Mesodermal cell (in vitro differentiated cells): ENCODE measurements around the gene CCDC187.

Experiments used
- H3K27ac ChIP-seq: 2 replicates; pipeline ENCODE4 v1.7.0; 2013; ENCODE audit warnings: mild to moderate bottlenecking, low read depth, low read length, moderate library complexity; ENCODE audit not compliant: severe bottlenecking
- H3K36me3 ChIP-seq: 2 replicates; pipeline ENCODE4 v1.7.1; 2013; ENCODE audit warnings: mild to moderate bottlenecking, low read length, moderate library complexity; ENCODE audit not compliant: control insufficient read depth, insufficient read depth
- H3K4me1 ChIP-seq: one replicate; pipeline ENCODE4 v1.7.1; 2013; ENCODE audit warnings: mild to moderate bottlenecking, low read length; ENCODE audit not compliant: insufficient read depth, control insufficient read depth, poor library complexity, severe bottlenecking
- H3K4me3 ChIP-seq: 2 replicates; pipeline ENCODE4 v1.7.0; 2013; ENCODE audit warnings: low read length, control low read depth, mild to moderate bottlenecking; ENCODE audit not compliant: insufficient read depth, poor library complexity, severe bottlenecking; ENCODE audit errors: extremely low read depth
- H3K9me3 ChIP-seq: 2 replicates; pipeline ENCODE4 v1.7.1; 2013; ENCODE audit warnings: mild to moderate bottlenecking, low read length, moderate library complexity; ENCODE audit not compliant: control insufficient read depth
- WGBS, 2 experiments: methylation state at CpG; one replicate each; pipeline ENCODE4 v1.1.5; 2013; ENCODE audit warnings: missing lambda C conversion rate in 2 of 2; ENCODE audit not compliant: insufficient coverage in 2 of 2; 5-methylcytosine and 5-hydroxymethylcytosine counted together

Gene CCDC187

DNA sequence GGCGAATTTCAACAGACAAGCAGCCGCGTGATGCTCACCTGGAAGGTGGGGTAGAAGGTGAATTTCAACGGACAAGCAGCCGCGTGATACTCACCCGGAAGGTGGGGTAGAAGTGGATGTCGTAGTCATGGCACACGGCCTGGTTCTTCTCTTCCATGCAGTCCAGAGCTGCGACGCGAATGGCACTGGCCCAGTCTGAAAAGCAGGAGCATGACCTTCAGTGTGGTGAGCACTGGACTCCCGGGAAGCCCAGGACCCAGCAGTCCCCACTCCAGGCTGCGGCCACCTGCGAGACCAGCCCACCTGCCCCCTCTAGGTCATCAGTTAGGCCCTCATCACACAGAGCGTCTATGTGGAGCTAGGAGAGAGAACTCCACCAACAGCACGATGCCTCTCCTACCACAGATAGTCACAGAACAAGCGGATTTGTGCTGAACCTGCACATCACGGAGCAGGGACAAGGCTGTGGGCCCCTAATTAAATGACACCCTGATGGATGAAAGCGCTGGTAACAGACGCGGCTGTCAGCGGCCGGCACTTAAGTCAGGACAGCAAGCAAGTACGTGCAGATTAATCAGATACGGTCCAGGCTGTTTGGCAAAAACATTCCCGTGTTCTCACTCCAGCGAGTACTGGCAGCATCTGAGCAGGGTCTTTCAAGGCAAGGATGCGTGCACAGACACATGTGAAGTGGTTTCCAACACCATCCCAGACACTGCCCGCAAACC is 77.0 kb downstream of the CCDC187 start:
- 95 to 96% methylated on average over 24 to 28 of the region's 30 CpGs for WGBS, 2 experiments
- no peaks in the 10 kb centered on the region for H3K9me3 ChIP-seq
- H3K27ac ChIP-seq: no peak overlapping the region
- no peak overlapping the region for H3K4me3 ChIP-seq
- peaks cover 13% of the 10 kb centered on the region for H3K4me1 ChIP-seq
- peaks cover 25% of the 10 kb centered on the region for H3K36me3 ChIP-seq

DNA sequence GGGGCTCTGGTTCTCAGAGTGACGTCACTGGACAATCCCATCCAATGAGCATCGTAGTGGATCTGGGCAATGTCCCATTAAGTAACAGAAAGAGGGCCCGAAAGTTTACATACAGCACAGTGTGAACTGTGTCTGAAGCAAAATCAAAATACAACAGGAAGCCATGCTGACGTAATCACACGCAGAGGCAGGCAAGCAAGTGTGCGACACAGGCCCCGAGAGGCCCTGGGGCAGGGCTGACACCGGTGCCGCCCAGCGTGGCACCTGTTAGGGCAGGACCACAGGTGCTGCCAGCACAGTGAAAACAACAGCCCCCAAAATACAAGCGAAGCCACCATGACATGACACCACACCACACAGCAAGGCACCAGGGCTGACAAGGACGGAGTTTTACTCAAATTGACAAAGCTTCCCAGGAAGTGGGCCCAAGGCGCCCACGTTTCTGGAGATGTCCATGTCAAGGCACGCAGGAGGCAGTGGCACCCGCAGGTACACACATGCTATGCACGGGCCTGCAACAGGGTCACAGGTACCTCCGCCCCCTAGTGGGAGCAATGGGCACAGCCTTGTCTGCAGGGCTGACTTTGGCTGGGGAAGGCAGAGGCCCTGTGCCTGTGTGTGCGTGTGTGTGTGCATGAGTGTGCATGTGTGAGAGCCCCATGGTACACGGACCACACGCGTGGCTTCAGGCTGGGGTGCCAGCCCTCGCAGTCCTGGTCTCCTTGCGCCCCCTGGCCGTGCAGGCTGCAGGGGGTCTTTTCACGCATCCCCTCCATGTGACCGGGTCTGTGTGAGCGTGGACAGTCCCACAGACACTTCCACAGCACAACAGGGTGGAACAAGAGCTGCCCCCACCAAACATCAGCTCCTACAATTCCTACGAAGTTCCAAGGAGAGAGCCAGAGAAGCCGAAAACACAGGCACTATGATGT is 77.9 kb downstream of the CCDC187 start:
- 80% methylated on average over 25 to 28 of the region's 30 CpGs for WGBS, 2 experiments
- no peaks in the 10 kb centered on the region for H3K9me3 ChIP-seq
- no peak overlapping the region for H3K27ac ChIP-seq
- no peak overlapping the region for H3K4me3 ChIP-seq
- peaks cover 20% of the 10 kb centered on the region for H3K36me3 ChIP-seq
- peaks cover 13% of the 10 kb centered on the region for H3K4me1 ChIP-seq

DNA sequence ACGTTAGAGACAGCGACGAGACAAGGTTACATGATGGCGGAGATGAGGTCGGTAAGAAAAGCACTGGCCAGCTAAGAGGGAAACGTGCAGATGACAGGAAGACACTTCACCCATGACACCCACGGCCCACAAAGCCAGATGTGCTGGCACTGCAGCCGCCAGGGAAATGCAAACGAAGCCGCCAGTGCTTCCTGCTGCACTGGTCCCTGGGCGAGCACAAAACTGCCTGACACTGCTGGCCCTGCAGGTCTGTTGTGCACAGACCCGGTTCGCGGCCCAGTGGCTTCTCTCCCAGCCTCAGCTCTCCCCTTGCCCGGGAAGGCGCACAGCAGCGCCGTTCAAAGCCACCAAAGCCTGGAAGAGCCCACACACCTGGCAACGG is 78.5 kb downstream of the CCDC187 start:
- Histone ChIP-seq H3K27ac (no peak overlapping the region), H3K9me3 (no peaks in the 10 kb centered on the region), H3K4me3 (no peak overlapping the region), H3K4me1 (peaks cover 18% of the 10 kb centered on the region), H3K36me3 (peaks cover 17% of the 10 kb centered on the region)
- 92 to 95% methylated on average over 17 to 19 of the region's 19 CpGs for WGBS, 2 experiments

DNA sequence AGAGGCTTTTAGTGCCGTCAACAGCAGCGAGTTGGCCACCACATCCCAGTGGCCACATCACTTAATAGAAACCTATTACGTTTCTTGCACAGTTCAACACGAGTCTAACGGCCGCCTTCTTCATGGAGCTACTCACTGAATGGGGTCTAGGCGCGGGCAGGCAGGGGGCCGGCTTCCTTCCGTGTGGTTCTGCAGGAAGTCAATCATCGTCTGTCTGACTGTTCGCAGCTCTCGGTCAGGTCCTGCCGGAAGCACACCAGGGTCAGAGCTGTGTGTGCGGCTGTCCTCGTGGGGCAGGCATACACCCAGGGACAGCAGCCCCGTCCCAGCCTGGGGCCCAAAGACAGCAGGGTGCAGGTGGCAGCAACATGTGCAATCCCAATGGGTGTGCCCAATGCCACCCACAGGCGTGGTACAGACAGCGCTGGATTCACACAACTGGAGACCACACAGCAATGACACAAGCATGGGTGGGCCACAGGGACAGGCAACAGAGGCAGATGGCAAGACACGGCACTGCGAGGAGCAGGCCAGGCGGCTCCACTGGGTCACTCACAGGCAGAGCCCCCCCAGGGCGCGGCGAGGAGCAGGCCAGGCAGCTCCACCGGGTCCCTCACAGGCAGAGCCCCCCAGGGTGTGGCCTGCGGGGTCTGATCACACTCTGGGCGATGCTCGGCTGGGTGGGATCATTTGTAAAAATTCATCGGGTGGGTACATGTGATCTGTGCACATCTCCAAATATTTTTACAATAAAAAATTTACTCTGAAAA is 79.8 kb downstream of the CCDC187 start:
- Histone ChIP-seq H3K27ac (no peak overlapping the region), H3K36me3 (peaks cover 17% of the 10 kb centered on the region), H3K4me3 (no peak overlapping the region), H3K9me3 (no peaks in the 10 kb centered on the region), H3K4me1 (peaks cover 22% of the 10 kb centered on the region)
- WGBS, 2 experiments: 98 to 99% methylated on average over 24 to 25 of the region's 30 CpGs

DNA sequence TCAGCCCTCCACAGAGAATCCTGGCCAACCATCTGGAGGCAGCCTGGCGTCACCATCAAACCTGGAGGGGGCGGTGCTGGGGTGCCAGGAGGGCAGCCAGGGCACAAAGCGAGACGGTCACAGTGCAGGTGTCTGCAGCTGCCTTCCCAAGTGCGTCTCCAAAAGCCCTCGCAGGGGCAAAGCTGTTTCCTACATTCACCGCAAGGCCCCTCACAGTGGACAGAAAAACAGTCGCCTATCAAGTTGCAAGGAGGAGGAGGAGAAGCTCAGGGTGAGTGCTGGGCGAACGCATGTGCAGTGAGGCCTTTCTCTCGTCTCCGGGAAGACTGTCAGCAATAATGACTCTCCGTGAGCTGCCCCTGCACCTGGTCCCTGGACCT is 81.0 kb downstream of the CCDC187 start:
- peaks cover 22% of the 10 kb centered on the region for H3K36me3 ChIP-seq
- H3K4me1 ChIP-seq: peaks cover 13% of the 10 kb centered on the region
- H3K9me3 ChIP-seq: no peaks in the 10 kb centered on the region
- no peak overlapping the region for H3K4me3 ChIP-seq
- 95 to 99% methylated on average over 13 of the region's 13 CpGs for WGBS, 2 experiments
- H3K27ac ChIP-seq: no peak overlapping the region

DNA sequence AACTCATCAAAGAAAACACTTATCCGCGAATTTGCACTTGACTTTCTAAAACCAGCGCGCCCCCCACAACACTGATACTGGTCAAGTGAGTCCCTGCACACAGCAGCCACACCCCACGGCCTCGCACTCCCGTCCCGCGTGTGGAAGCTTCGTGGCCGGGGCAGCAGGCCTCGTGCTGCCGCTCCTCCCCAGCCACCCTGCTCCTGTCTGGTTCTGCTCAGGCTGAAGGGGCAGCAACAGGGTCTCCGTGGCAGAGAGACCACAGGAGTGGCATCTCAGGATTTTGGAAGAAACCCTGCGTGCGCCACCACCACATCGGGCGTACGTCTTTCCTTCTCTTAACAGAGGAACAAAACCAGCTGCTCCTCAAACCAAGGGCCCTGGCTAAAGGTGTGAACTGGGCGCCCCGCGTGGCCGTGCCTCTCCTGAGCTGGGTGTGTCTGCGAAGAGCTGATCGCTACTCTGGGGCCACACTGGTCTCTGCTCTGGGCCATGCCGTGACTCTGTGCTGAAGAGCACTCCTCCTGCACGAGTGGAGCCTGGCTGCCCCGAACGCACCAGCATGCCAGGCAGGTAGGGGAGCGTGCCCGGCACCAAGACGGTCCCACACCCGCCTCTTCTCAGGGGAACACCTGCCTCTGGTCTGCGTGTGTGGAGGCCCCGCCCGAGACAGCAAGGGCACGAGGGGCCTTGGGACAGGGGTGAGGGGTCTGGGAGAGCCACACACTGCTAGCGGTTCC is 81.6 kb downstream of the CCDC187 start:
- Histone ChIP-seq H3K36me3 (peaks cover 22% of the 10 kb centered on the region), H3K4me3 (no peak overlapping the region), H3K4me1 (peaks cover 13% of the 10 kb centered on the region), H3K27ac (no peak overlapping the region), H3K9me3 (no peaks in the 10 kb centered on the region)
- 94 to 97% methylated on average over 36 to 38 of the region's 38 CpGs for WGBS, 2 experiments

DNA sequence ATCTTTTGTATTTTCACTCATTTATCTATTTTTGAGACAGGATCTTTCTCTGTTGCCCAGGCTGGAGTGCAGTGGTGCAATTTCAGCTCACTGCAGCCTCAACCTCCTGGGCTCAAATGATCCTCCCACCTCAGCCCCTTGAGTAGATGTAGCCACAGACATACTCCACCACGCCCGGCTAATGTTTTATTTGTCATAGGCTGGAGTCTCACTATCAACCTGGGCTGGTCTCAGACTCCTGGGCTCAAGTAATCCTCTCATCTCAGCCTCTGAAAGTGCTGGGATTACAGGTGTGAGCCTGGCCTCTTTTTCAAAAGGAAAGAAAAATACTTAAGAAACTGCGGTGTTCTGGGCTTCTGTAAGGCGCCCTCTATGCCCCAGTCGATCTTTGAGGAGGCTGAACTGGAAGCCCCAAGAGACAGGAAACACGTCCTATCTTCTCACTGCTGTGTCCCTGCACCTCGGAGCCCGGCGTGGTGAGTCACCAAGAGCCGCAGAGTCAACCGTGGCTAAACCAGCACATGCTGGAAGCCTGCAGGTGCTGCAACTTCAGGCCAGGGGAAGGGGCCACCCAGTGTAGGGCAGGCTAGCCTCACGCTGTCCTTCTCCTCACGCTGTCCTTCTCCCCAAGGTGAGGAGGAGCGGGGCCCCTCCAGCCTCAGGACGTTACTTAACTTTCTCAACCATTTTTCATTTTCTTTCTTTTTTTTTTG is 83.7 kb downstream of the CCDC187 start:
- Histone ChIP-seq H3K4me1 (peaks cover 13% of the 10 kb centered on the region), H3K36me3 (peaks cover 35% of the 10 kb centered on the region), H3K9me3 (no peaks in the 10 kb centered on the region), H3K4me3 (no peak overlapping the region), H3K27ac (no peak overlapping the region)
- WGBS, 2 experiments: 76 to 82% methylated on average over 12 to 15 of the region's 15 CpGs

DNA sequence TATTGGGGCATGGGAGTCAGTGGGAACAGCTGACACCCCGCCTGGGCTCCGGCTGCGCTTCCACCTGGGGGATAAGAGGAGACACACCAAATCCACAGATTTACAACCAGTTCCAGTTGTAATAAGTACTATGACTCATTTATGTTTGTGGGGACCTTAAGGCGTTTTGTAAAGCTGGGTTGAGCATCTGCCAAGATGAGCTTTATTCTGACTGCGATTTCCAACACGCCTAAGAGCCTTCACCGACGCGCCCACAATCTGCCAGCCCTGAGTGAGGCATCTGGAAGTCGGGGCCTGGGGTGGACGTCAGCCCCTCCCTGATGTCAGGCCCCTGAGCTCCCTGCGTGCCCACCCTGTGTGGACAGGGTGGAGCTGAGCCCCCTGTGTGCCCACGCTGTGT is 84.6 kb downstream of the CCDC187 start:
- no peak overlapping the region for H3K27ac ChIP-seq
- WGBS, 2 experiments: 87 to 96% methylated on average over 8 of the region's 13 CpGs
- H3K36me3 ChIP-seq: peaks cover 40% of the 10 kb centered on the region
- peaks cover 13% of the 10 kb centered on the region for H3K4me1 ChIP-seq
- H3K4me3 ChIP-seq: no peak overlapping the region
- peaks cover 3% of the 10 kb centered on the region for H3K9me3 ChIP-seq

DNA sequence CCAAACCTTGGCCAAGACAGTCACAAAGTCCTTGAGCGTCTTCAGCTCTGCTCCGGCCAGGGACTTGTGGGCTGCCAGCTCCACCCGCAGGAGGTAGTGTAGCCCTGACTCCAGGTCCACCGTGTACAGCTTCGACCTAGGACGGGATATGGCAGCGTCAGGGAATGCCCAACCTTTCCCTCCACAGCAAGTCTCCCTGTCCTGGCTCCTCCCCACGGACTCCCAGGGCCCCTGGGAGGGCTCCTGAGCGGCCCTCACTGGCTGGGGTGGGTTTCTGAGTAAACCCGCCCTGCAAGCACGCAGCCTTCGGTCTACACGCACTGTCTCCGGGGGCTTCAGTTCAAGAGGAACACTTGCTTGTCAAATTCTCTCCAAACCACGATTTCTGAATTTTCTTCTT is 85.2 kb downstream of the CCDC187 start:
- WGBS, 2 experiments: 88 to 95% methylated on average over 12 to 13 of the region's 15 CpGs
- peaks cover 5% of the 10 kb centered on the region for H3K9me3 ChIP-seq
- no peak overlapping the region for H3K27ac ChIP-seq
- peaks cover 46% of the 10 kb centered on the region for H3K36me3 ChIP-seq
- H3K4me1 ChIP-seq: peaks cover 13% of the 10 kb centered on the region
- no peak overlapping the region for H3K4me3 ChIP-seq
